GM23248 (cell line): ENCODE data around the gene ARRB1. TPM values are rescaled to one million over a fixed set of nuclear protein-coding genes. Genes with fewer than 3 reads are reported as not detected.
"Not testable (repeated sequence)": the region's sequence is repeated elsewhere in the genome, so short reads cannot be mapped to it uniquely, and the experiment has no call there.

ENCODE experiments used
- DNase-seq: peaks from one replicate; pipeline ENCODE4 v3.0.0-alpha.2; 2015
- H2AFZ ChIP-seq: fragments of 200-600 bp; sonication (generic); 2 replicates; pipeline ENCODE4 v1.6.1; 2016; ENCODE audit warnings: antibody characterized with exemption
- H3F3A ChIP-seq: fragments of 200-600 bp; sonication (generic); 2 replicates; pipeline ENCODE4 v1.6.1; 2016; ENCODE audit warnings: mild to moderate bottlenecking, antibody characterized with exemption, mixed run types; ENCODE audit not compliant: insufficient read depth
- H3K27ac ChIP-seq: fragments of 200-600 bp; sonication (generic); 2 replicates; pipeline ENCODE4 v1.5.1; 2016; ENCODE audit warnings: mild to moderate bottlenecking
- H3K27me3 ChIP-seq: fragments of 200-600 bp; sonication (generic); replicated peaks from 2 replicates; pipeline ENCODE4 v1.6.1; 2016; ENCODE audit warnings: mild to moderate bottlenecking; ENCODE audit not compliant: insufficient read depth
- H3K36me3 ChIP-seq: fragments of 200-600 bp; sonication (generic); 2 replicates; pipeline ENCODE4 v1.6.1; 2016; ENCODE audit warnings: low read depth, mild to moderate bottlenecking
- H3K4me1 ChIP-seq: fragments of 200-600 bp; sonication (generic); 2 replicates; pipeline ENCODE4 v1.6.1; 2016; ENCODE audit warnings: mild to moderate bottlenecking; ENCODE audit not compliant: insufficient read depth
- H3K4me2 ChIP-seq: fragments of 200-600 bp; sonication (generic); one replicate; pipeline ENCODE4 v1.6.1; 2016; ENCODE audit warnings: mild to moderate bottlenecking; ENCODE audit not compliant: unreplicated experiment
- H3K4me3 ChIP-seq: fragments of 200-600 bp; sonication (generic); 2 replicates; pipeline ENCODE4 v1.5.1; 2016; ENCODE audit warnings: mild to moderate bottlenecking
- H3K79me2 ChIP-seq: fragments of 200-600 bp; sonication (generic); 2 replicates; pipeline ENCODE4 v1.6.1; 2016; ENCODE audit warnings: mild to moderate bottlenecking; ENCODE audit not compliant: insufficient read depth
- H3K9ac ChIP-seq: fragments of 200-600 bp; sonication (generic); 2 replicates; pipeline ENCODE4 v1.6.1; 2016; ENCODE audit warnings: mild to moderate bottlenecking
- H3K9me2 ChIP-seq: fragments of 200-600 bp; sonication (generic); 2 replicates; pipeline ENCODE4 v1.6.1; 2016; ENCODE audit warnings: mixed run types, mild to moderate bottlenecking, moderate library complexity; ENCODE audit not compliant: insufficient read depth
- H3K9me3 ChIP-seq: fragments of 200-600 bp; sonication (generic); one replicate; pipeline ENCODE4 v1.6.1; 2017; ENCODE audit warnings: low read depth
- H4K20me1 ChIP-seq: fragments of 200-600 bp; sonication (generic); 2 replicates; pipeline ENCODE4 v1.6.0; 2016; ENCODE audit not compliant: insufficient read depth
- EZH2 ChIP-seq: fragments of 200-600 bp; sonication (generic); IDR thresholded peaks from 2 replicates; pipeline ENCODE4 v1.6.1; 2018; ENCODE audit warnings: antibody characterized with exemption, mild to moderate bottlenecking; ENCODE audit not compliant: insufficient read depth, poor library complexity, severe bottlenecking
- EZH2phosphoT487 ChIP-seq: fragments of 200-600 bp; sonication (generic); IDR thresholded peaks from 2 replicates; pipeline ENCODE4 v1.6.1; 2018; ENCODE audit warnings: antibody characterized with exemption, moderate library complexity, mild to moderate bottlenecking, low read depth; ENCODE audit not compliant: insufficient read depth
- WGBS, 2 experiments: methylation state at CpG; one replicate each; pipeline ENCODE4 v1.1.6; 2015 to 2017; ENCODE audit warnings: low lambda C conversion rate in 2 of 2, low coverage in 1 of 2; ENCODE audit errors: missing lambda C conversion rate in 2 of 2; 5-methylcytosine and 5-hydroxymethylcytosine counted together
- in situ Hi-C: fragments of 300-500 bp; cut with MboI; formaldehyde crosslinking; loops from 2 replicates; pipeline ENCODE4 v1.15.0; 2020
- polyA plus RNA-seq: library from polyadenylated mRNA; unstranded; fragments of >200 nt; fragmentation: Nextera tagmentation; extraction: Ambion mirVana; gene quantifications from 2 replicates; pipeline ENCODE4 v1.2.1, GENCODE V29; 2016
- total RNA-seq: library from RNA; depleted of rRNA; stranded (reverse); fragments of >200 nt; shearing (Covaris generic); gene quantifications from 2 replicates; pipeline ENCODE4 v1.2.3, GENCODE V29; 2014

Gene ARRB1
- total and polyA plus RNA-seq, 2 experiments from 2014 or later: 2.0 to 3.1 TPM

GRCh38 chr11:75380716-75381420, 29.4 kb upstream of the ARRB1 start:
- H3K4me1 ChIP-seq: no peaks in the 10 kb centered on the region
- H3K36me3 ChIP-seq: no peaks in the 10 kb centered on the region
- H3K79me2 ChIP-seq: no peaks in the 10 kb centered on the region
- no peak overlapping the region for H2AFZ ChIP-seq
- H3K4me3 ChIP-seq: no peak overlapping the region
- no peaks in the 10 kb centered on the region for H4K20me1 ChIP-seq
- H3K27ac ChIP-seq: no peak overlapping the region
- H3F3A ChIP-seq: no peaks in the 10 kb centered on the region
- in situ Hi-C loops: loop anchor here (5.0 to 10.0 kb wide), 2 partner anchors 46 to 104 kb away; no protein-coding TSS in a partner anchor
- H3K27me3 ChIP-seq: no peaks in the 10 kb centered on the region
- no peaks in the 10 kb centered on the region for H3K9me2 ChIP-seq
- H3K9me3 ChIP-seq: no peaks in the 10 kb centered on the region
- no peak overlapping the region for H3K4me2 ChIP-seq
- WGBS, 2 experiments: 71 to 72% methylated on average over 7 of the region's 7 CpGs
- H3K9ac ChIP-seq: no peak overlapping the region
- no peak for TF ChIP-seq EZH2phosphoT487
- TF ChIP-seq EZH2: no peak
- no peak for DNase-seq

- no peak for DNase-seq
- H3K27ac ChIP-seq: no peak overlapping the region
- H3F3A ChIP-seq: no peaks in the 10 kb centered on the region
- H3K4me2 ChIP-seq: no peak overlapping the region
- no peaks in the 10 kb centered on the region for H3K9me2 ChIP-seq
- WGBS, 2 experiments: 74 to 81% methylated on average over 2 of the region's 2 CpGs
- in situ Hi-C loops: loop anchor here (5.0 to 10.0 kb wide), 2 partner anchors 45 to 103 kb away; no protein-coding TSS in a partner anchor
- H3K9ac ChIP-seq: no peak overlapping the region
- no peaks in the 10 kb centered on the region for H3K9me3 ChIP-seq
- TF ChIP-seq EZH2: no peak
- no peak for TF ChIP-seq EZH2phosphoT487
- H3K79me2 ChIP-seq: no peaks in the 10 kb centered on the region
- no peak overlapping the region for H2AFZ ChIP-seq
- no peaks in the 10 kb centered on the region for H3K27me3 ChIP-seq
- no peak overlapping the region for H3K4me3 ChIP-seq
- no peaks in the 10 kb centered on the region for H3K4me1 ChIP-seq
- no peaks in the 10 kb centered on the region for H3K36me3 ChIP-seq
- no peaks in the 10 kb centered on the region for H4K20me1 ChIP-seq
Observed at GRCh38 chr11:75380245-75380644, 28.8 kb upstream of the ARRB1 start.

- H4K20me1 ChIP-seq, H3K27me3 ChIP-seq, H3K9me2 ChIP-seq, H3K9me3 ChIP-seq, H3K36me3 ChIP-seq, in situ Hi-C loops, H3K9ac ChIP-seq, H3K79me2 ChIP-seq, H3K4me3 ChIP-seq, H3F3A ChIP-seq, H3K27ac ChIP-seq, DNase-seq, H3K4me2 ChIP-seq, H3K4me1 ChIP-seq, H2AFZ ChIP-seq: not testable (repeated sequence)
- WGBS, 2 experiments: 89 to 92% methylated on average over 15 to 17 of the region's 17 CpGs
Observed at GRCh38 chr11:75378776-75379175, 27.3 kb upstream of the ARRB1 start.

- Histone ChIP-seq H3K27me3 (no peaks in the 10 kb centered on the region), H3F3A (peaks cover 4% of the 10 kb centered on the region; the same call in 1 of the 2 replicates), H3K27ac (no peak overlapping the region), H3K4me1 (peaks cover 8% of the 10 kb centered on the region; the same call in 1 of the 2 replicates), H3K9me2 (no peaks in the 10 kb centered on the region), H3K4me2 (no peak overlapping the region), H3K4me3 (no peak overlapping the region), H2AFZ (no peak overlapping the region), H3K9ac (no peak overlapping the region), H4K20me1 (no peaks in the 10 kb centered on the region), H3K79me2 (no peaks in the 10 kb centered on the region), H3K36me3 (no peaks in the 10 kb centered on the region), H3K9me3 (no peaks in the 10 kb centered on the region)
- 70 to 74% methylated on average over 9 of the region's 9 CpGs for WGBS, 2 experiments
- TF ChIP-seq EZH2phosphoT487: no peak
- TF ChIP-seq EZH2: no peak
- in situ Hi-C loops: no loop called here
- peak; percentile 7 for DNase-seq
Observed at GRCh38 chr11:75376175-75376574, 24.7 kb upstream of the ARRB1 start.
